ENCODE data around the gene CDYL2. TPM values are rescaled to one million over a fixed set of nuclear protein-coding genes. Genes with fewer than 3 reads are reported as not detected.

The CDYL2 gene
- total RNA-seq, 2 donors from 2014 or later = 4.8 TPM

GRCh38 chr16:80704751-80705505 is 99.5 kb downstream of the CDYL2 start:
- Histone ChIP-seq H3K4me1 (no peaks in the 10 kb centered on the region), H3K4me3 (no peak overlapping the region), H3K27ac (no peak overlapping the region), H3K36me3 (no peaks in the 10 kb centered on the region), H3K9me3 (no peaks in the 10 kb centered on the region), H3K27me3 (no peaks in the 10 kb centered on the region), H3K9ac (ENCODE audit: low read depth in 2 of 2, low read length in 2 of 2) (no peak overlapping the region)
- no peak for TF ChIP-seq CTCF (IDR thresholded peaks at IDR 0.05)
- intact Hi-C loops (cut with DNase I) = no loop called here
- no peak for DNase-seq

GRCh38 chr16:80703131-80704071 is 101.0 kb downstream of the CDYL2 start:
- peak; percentile 51 for DNase-seq
- H3K27me3 ChIP-seq = no peaks in the 10 kb centered on the region
- no peak overlapping the region for H3K27ac ChIP-seq
- no peak overlapping the region for H3K9ac ChIP-seq (ENCODE audit: low read depth in 2 of 2, low read length in 2 of 2)
- no peaks in the 10 kb centered on the region for H3K4me1 ChIP-seq
- no peak for TF ChIP-seq CTCF (IDR thresholded peaks at IDR 0.05)
- H3K36me3 ChIP-seq = no peaks in the 10 kb centered on the region
- H3K4me3 ChIP-seq = no peak overlapping the region
- intact Hi-C loops (cut with DNase I) = no loop called here
- H3K9me3 ChIP-seq = no peaks in the 10 kb centered on the region

- H3K27me3 ChIP-seq = no peaks in the 10 kb centered on the region
- H3K4me3 ChIP-seq = no peak overlapping the region
- no peaks in the 10 kb centered on the region for H3K4me1 ChIP-seq
- no peaks in the 10 kb centered on the region for H3K36me3 ChIP-seq
- intact Hi-C loops (cut with DNase I) = no loop called here
- no peaks in the 10 kb centered on the region for H3K9me3 ChIP-seq
- DNase-seq = no peak
- no peak for TF ChIP-seq CTCF (IDR thresholded peaks at IDR 0.05)
- H3K9ac ChIP-seq (ENCODE audit: low read depth in 2 of 2, low read length in 2 of 2) = no peak overlapping the region
- H3K27ac ChIP-seq = no peak overlapping the region
Measured at GRCh38 chr16:80702696-80703095, 101.7 kb downstream of the CDYL2 start.

GRCh38 chr16:80700558-80700957 is 103.8 kb downstream of the CDYL2 start:
- TF ChIP-seq CTCF (IDR thresholded peaks at IDR 0.05) = no peak
- H3K27me3 ChIP-seq = no peaks in the 10 kb centered on the region
- no peak overlapping the region for H3K9ac ChIP-seq (ENCODE audit: low read depth in 2 of 2, low read length in 2 of 2)
- no peak for DNase-seq
- no peaks in the 10 kb centered on the region for H3K4me1 ChIP-seq
- H3K27ac ChIP-seq = no peak overlapping the region
- intact Hi-C loops (cut with DNase I) = no loop called here
- H3K4me3 ChIP-seq = no peak overlapping the region
- H3K36me3 ChIP-seq = no peaks in the 10 kb centered on the region
- H3K9me3 ChIP-seq = no peaks in the 10 kb centered on the region

GRCh38 chr16:80695020-80695419 is 109.4 kb downstream of the CDYL2 start:
- H3K27ac ChIP-seq = no peak overlapping the region
- H3K4me1 ChIP-seq = no peaks in the 10 kb centered on the region
- no peak for DNase-seq
- no peaks in the 10 kb centered on the region for H3K27me3 ChIP-seq
- H3K36me3 ChIP-seq = no peaks in the 10 kb centered on the region
- intact Hi-C loops (cut with DNase I) = no loop called here
- H3K4me3 ChIP-seq = no peak overlapping the region
- no peak for TF ChIP-seq CTCF (IDR thresholded peaks at IDR 0.05)
- no peak overlapping the region for H3K9ac ChIP-seq (ENCODE audit: low read depth in 2 of 2, low read length in 2 of 2)
- no peaks in the 10 kb centered on the region for H3K9me3 ChIP-seq
